Brain microvascular endothelial cell (primary cell): ENCODE data around the gene FNDC3B.

Experiments
- DNase-seq: peaks from one replicate; pipeline ENCODE4 v3.0.0-alpha.2; 2020
- H3K27ac ChIP-seq: fragments of 250-450 bp; sonication (Bioruptor Pico); 2 replicates; pipeline ENCODE4 v1.5.1; 2020; ENCODE audit warnings: mild to moderate bottlenecking, moderate library complexity
- H3K27me3 ChIP-seq: fragments of 250-450 bp; sonication (Bioruptor Pico); replicated peaks from 2 replicates; pipeline ENCODE4 v1.5.1; 2020; ENCODE audit warnings: mild to moderate bottlenecking
- H3K36me3 ChIP-seq: fragments of 250-450 bp; sonication (Bioruptor Pico); replicated peaks from 2 replicates; pipeline ENCODE4 v1.5.1; 2020; ENCODE audit warnings: mild to moderate bottlenecking
- H3K4me3 ChIP-seq: 2 replicates; pipeline ENCODE4 v1.5.1; 2011; ENCODE audit warnings: low read depth, mild to moderate bottlenecking, control low read depth, low read length, moderate library complexity
- CTCF ChIP-seq: IDR thresholded peaks from 2 replicates; pipeline ENCODE4 v1.5.1; 2011; ENCODE audit warnings: low read depth, mild to moderate bottlenecking, moderate library complexity, low read length, control low read depth, inconsistent platforms; ENCODE audit errors: missing control alignments
- in situ Hi-C: cut with HindIII; loops from 2 replicates; pipeline ENCODE4 v1.10.0; 2017; ENCODE audit warnings: low sequenced_read_pairs, low pct_ligation_motif_present

FNDC3B gene

GRCh38 chr3:172271386-172271976 is 232.1 kb downstream of the FNDC3B start:
- Histone ChIP-seq H3K27ac (no peak overlapping the region), H3K36me3 (peaks cover 55% of the 10 kb centered on the region), H3K27me3 (no peaks in the 10 kb centered on the region), H3K4me3 (no peak overlapping the region)
- no peak for DNase-seq
- in situ Hi-C loops: no loop called here
- TF ChIP-seq CTCF: no peak

DNA sequence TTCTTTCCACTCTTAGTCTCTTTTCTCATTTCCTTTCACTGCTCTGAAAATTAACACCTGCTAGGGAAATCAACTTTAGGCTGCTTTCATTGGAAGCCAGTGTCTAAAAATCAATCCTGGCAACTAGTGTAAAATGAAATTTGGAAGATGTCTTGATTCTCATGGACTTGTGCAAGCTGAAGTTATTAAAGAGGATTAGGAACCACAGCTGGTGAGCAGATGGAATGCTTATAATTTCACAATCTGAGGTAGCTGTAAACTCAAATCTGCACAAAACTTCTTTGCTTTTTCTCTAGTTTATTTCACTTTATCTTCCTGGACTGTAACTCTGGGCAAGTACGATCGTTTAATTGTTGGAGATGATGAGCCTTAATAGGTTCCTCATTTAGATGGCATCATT is 233.3 kb downstream of the FNDC3B start:
- H3K4me3 ChIP-seq: no peak overlapping the region
- no peak for TF ChIP-seq CTCF
- H3K27me3 ChIP-seq: no peaks in the 10 kb centered on the region
- no peak overlapping the region for H3K27ac ChIP-seq
- H3K36me3 ChIP-seq: peaks cover 54% of the 10 kb centered on the region
- no peak for DNase-seq
- in situ Hi-C loops: no loop called here

DNA sequence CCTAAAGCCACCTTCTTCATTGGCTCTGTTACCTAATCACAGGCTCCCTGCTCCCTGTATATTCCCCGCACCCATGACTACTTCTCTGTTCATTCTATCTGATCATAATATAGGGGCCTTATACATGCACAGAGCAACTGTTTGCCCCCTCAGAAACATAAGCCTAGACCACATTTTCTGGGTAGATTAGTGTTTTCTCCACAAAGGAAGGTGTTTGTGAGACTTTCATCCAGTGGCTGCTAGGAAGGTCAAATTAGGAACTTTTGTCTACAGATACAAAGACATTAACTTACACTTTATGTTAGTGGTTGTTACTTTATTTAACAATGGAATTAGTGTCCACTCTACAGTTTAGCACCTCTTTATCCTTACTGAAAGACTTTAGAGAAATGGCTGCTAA is 234.0 kb downstream of the FNDC3B start:
- Histone ChIP-seq H3K4me3 (no peak overlapping the region), H3K27ac (no peak overlapping the region), H3K36me3 (peaks cover 56% of the 10 kb centered on the region), H3K27me3 (no peaks in the 10 kb centered on the region)
- DNase-seq: no peak
- in situ Hi-C loops: no loop called here
- TF ChIP-seq CTCF: no peak

DNA sequence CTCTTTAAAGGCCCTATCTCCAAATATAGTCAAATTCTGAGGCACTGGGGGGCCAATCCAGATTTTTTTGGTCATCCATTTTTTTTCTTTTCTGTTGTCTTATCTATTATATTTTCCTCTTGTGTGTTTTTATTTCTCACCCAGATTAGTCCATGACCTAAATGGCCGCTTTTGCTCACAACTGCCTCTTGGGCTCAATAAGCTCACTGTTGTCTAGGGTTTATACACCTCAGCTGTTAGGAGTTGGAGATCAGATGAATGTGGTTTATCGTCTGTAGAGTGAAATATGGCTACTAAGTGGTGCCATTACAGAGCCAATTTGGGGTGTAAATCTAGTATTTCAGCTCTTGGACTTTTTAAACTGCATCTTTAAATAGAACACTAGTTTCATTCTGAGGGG is 235.5 kb downstream of the FNDC3B start:
- no peak for DNase-seq
- Histone ChIP-seq H3K27ac (no peak overlapping the region), H3K27me3 (no peaks in the 10 kb centered on the region), H3K4me3 (no peak overlapping the region), H3K36me3 (peaks cover 46% of the 10 kb centered on the region)
- in situ Hi-C loops: no loop called here
- TF ChIP-seq CTCF: no peak

DNA sequence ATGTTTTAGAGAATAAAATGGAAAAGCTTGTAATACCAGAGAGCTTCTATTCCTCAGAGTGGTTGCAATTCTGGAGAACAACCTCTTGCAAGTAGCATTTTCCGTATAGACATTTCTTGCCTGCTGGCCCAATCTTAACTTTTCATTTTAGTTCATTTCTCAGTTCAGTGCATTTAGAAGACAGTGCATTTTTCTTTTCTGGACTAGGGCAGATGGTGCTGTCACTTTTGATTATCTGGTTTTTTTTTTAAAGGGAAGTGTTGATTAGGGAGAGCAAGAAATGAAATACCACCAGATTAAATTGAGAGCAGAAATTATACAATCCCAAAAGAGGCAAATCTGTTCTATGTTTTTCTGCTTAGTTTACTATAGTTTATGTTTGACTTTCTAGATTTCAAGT is 236.2 kb downstream of the FNDC3B start:
- in situ Hi-C loops: no loop called here
- peaks cover 39% of the 10 kb centered on the region for H3K36me3 ChIP-seq
- DNase-seq: no peak
- TF ChIP-seq CTCF: no peak
- no peak overlapping the region for H3K4me3 ChIP-seq
- no peak overlapping the region for H3K27ac ChIP-seq
- H3K27me3 ChIP-seq: no peaks in the 10 kb centered on the region

- no peak for DNase-seq
- no peak overlapping the region for H3K4me3 ChIP-seq
- in situ Hi-C loops: no loop called here
- no peak overlapping the region for H3K27ac ChIP-seq
- H3K36me3 ChIP-seq: peaks cover 38% of the 10 kb centered on the region
- H3K27me3 ChIP-seq: no peaks in the 10 kb centered on the region
- peak; percentile 6 for TF ChIP-seq CTCF
Measured at GRCh38 chr3:172276103-172276502, 236.7 kb downstream of the FNDC3B start.
